GM12878 (cell line): ENCODE results near the gene SEC24C.

Experiments used
- JUND ChIP-seq: IDR thresholded peaks from 2 replicates; pipeline ENCODE4 v1.6.1; 2012; ENCODE audit warnings: low read depth, mild to moderate bottlenecking, low read length, improper control_type of control experiment, moderate library complexity
- NR2C1 ChIP-seq: fragments of 450-650 bp; IDR thresholded peaks from 2 replicates; pipeline ENCODE4 v1.6.1; 2017; ENCODE audit warnings: antibody characterized with exemption, mild to moderate bottlenecking, moderate library complexity

GRCh38 chr10:73765066-73765465 is 20.9 kb downstream of the SEC24C start:
- TF ChIP-seq NR2C1 (no peak), JUND (no peak)
